DMS114 treated with DMSO at 0.1 percent for 48 hours (cell line): ENCODE measurements around the gene GPR18.
"Not testable (repeated sequence)": the region's sequence is repeated elsewhere in the genome, so short reads cannot be mapped to it uniquely, and the experiment has no call there.

Experiments
- DNase-seq: peaks from one replicate; lab custom pipeline; 2025; ENCODE audit not compliant: unreplicated experiment; lab: John Stamatoyannopoulos, UW

The GPR18 gene

DNA sequence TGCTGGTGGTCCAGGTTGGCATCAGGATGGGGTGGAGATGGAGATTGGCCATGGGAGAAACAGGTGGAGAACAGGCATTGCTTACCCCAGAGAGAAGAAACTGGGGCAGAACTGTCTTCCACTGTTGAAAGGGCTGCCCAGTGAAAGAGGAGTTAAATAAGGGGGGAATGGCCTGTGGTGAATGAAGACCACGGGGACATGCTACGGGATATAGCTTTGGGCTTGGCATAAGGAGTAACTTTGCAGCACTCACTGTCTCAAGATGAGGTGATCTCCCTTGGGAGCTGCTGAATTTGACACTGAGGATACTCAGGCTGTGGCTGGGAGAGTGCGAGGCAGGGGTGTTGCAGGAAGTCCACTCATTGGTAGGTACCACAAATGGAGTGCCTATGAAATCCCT, 10.6 kb upstream of the GPR18 start:
- DNase-seq, result no peak

DNA sequence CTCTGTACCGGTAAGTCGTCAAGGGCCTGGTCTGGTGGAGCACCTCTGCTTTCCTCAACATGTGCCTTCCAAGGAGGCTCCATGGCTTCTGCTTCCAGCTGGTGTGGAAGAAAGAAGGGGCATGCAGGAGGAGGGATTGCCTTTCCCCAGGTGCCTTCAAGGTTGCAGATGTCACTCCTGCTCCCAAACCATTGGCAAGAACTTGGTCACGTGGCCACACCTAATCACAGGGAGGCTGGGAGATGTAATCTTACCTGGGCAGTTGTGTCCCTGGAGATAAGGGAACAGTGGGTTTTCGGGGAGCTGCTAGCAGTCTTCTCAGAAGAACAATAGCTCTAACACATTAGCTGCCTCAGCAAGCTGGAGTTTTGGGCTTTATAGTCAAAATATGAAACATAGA, 9.7 kb upstream of the GPR18 start:
- no peak for DNase-seq

DNA sequence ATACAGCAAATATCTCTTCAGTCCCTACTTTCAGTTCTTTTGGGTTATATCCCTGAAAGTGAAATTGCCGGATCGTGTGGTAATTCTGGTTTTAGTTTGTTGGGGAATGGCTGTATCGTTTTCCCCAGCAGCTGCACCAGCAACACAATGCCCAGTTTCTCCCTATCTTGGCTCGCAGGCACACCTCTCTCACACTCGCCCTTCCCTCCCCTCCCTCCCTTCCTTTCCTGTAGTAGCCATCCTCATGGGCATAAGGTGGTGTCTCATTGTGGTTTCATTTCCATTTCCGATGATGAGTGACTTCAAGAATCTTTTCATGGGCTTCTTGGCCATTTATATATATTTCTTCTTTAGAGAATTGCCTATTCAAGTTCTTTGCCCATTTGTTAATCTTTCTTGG, 8.6 kb upstream of the GPR18 start:
- DNase-seq, result no peak

- peak; percentile 3 for DNase-seq
Measured at GRCh38 chr13:99265821-99266426, 7.7 kb upstream of the GPR18 start.

DNA sequence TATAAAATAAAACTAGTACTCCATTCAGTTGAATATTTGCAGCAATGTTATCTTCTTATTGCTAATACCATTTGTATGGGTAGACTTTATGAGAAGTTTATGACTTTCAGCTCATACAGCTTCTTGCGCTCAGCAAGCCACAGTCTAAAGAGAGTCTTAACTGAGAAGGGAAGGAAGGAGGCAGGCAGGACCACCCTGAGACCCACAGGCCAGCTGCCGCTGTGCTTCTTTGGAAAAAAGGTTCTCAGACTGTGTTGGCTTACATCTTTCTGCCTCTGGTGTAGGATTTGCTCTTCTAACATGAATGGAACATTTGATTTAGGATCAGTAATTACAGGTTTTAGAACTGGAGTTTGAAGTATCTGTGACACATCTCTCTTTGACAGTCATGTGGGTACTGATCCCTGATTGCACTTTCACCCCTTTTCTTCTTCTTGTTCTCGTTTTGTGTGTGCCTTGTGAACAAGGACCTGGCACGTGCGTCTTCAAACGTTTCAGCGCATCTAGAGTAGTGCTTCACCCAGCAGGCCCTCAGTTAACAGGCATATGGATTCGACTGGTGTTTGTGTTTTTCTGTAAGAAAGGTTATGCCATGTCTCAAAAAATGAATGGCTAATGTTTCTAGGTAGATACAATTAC, 7.1 kb upstream of the GPR18 start:
- no peak for DNase-seq

DNA sequence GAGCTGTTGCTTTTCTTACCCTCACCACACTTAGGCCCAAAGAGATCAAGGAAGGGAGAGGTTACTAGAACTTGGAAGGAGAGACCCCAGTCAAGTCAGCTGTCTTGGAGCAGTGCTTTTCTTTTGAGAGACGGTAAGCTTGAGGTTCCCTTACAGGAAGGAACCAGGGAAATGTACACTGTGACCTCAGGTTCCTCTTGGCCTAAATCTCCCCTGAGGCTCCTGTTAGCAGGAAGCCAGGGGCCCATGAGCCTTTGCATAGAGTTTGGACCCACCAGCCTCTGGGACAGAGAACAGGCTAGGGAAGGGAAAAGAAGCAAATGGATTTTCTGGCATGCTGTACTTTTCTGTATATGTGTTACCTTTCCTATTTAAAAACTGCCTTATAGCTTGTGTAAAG, 5.9 kb upstream of the GPR18 start:
- DNase-seq, result no peak

GRCh38 chr13:99263126-99263785, 5.1 kb upstream of the GPR18 start:
- no peak for DNase-seq

DNA sequence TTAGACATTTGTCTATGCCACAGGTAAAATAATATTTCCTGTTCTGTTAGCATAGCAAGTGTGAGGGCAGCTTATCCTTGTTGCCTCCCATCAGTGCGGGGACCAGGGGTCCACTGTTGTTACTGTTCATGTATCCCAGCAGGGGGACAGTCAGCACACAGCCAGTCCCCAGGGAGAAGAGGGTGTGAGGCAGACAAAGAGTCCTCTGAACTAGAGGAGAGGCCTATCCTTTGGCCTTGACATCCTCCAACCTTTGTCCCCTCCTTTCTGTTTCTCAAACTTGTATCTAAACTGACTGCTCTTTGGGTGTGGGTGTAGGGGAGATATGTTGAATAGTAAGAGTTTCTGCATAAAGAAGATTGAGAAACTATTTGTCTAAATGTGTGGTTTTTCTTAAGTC, 2.9 kb upstream of the GPR18 start:
- no peak for DNase-seq

DNA sequence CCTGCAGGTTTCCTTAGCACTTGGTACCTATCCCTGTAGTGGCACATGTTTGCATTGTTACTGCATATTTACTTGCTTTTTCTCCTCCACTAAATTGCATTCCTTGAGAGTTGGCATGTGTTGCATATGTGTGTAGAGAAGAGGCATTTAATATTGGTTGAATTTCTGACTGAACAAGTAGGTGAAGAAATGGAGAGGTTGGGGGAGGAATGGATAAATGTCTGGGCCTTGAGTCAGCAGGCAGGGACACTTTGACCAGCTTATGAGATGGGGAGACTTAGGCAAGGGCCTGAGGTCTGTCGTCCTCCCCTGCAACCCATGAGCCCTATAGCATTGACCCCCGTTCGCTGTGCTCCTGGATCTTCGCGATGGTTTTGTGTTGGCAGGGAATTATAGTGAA, 2.0 kb upstream of the GPR18 start:
- DNase-seq, result no peak

DNA sequence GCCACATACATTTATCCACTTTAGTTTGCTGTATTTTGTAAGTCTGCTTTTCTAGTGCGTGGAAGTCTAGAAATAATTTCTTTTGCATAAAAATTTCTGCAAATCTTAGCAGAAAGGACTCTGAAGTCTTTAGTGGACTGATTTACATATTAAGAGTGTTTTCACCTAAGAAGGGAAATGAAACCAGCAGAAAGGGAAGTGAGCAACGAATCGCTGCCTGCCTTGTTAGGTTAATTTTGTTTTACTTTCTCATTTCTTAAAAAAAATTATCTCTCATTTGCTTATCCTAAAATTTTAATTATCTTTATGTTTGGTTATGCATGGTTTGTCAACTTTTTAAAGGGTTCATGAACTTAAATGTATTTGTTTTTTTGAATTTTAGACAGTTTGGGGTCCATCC, 767 bp upstream of the GPR18 start:
- no peak for DNase-seq

DNA sequence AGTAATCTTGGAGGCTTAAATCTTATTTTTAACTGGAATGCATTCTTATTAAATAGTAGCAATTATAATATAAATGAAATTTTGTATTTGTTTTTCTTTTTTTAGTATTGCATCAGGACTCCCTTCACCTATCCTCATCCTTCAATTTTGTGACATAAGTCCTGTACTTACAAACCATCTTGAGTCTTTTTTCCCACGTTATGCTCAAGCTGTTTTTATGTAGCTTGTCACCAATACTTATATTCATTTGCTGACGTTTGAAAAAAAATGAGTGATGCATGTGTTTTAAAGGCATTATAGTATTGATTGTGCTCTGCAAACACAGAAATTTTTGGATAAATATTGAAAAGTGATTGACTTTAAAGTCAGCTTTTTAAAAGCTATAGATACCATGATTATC, 888 bp downstream of the GPR18 start:
- DNase-seq, result no peak

- no peak for DNase-seq
Measured at GRCh38 chr13:99256709-99257108, 1.5 kb downstream of the GPR18 start.

- no peak for DNase-seq
Measured at GRCh38 chr13:99256283-99256682, 1.9 kb downstream of the GPR18 start.

- DNase-seq, result no peak
Measured at GRCh38 chr13:99255271-99255670, 2.9 kb downstream of the GPR18 start.

DNA sequence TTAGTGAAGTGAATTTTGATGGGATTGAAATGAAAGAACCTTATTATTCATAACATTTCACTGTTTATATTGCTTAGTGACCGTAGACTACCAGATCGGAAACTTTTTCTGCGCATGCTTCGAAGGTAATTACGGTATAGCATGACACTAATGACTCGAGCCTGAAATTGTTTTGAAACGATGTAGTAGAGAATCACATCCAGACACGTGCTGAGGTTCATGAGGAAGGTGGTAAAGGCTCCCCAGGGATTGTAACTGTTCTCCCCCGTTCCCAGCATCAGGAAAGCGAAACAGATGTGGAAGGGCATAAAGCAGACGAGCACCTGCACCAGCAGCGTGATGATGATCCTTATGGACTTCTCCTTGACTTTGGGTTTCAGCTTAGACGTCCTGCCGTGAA, 3.3 kb downstream of the GPR18 start:
- DNase-seq, result no peak

- no peak for DNase-seq
Measured at GRCh38 chr13:99251921-99252320, 6.3 kb downstream of the GPR18 start.

DNA sequence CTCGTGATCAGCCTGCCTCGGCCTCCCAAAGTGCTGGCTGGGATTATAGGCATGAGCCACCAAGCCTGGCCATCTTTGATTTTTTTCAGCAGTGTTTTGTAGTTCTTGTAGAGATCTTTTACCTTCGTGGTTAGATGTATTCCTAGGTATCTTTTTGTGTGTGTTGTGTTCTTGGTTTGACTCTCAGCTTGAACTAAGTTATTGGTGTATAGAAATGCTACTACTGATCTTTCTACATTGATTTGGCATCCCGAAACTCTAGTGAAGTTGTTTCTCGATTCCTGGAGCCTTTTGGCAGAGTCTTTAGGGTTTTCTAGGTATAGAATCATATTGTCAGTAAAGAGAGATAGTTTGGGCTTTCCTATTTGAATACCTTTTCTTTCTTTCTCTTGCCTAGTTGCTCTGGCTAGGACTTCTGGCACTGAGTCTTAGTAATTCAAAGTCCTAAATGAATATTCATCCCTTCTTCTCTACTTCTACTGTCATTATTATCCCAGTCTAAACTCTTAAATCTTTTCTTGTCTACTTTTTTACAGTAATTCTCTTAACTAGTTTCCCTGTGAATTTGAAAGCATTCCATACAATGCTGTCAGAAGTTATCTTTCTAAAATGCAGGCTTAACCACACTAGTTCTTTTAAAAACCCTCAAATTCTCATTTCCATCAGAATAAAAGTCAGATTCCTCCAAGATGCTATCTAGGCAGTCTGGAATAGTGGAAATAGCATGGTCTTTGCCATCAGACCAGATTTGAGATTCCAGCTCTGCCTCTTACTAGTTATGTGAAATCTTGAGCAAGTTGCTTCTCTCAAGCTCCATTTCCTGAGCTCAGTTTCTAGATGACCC, 7.0 kb downstream of the GPR18 start:
- no peak for DNase-seq

DNA sequence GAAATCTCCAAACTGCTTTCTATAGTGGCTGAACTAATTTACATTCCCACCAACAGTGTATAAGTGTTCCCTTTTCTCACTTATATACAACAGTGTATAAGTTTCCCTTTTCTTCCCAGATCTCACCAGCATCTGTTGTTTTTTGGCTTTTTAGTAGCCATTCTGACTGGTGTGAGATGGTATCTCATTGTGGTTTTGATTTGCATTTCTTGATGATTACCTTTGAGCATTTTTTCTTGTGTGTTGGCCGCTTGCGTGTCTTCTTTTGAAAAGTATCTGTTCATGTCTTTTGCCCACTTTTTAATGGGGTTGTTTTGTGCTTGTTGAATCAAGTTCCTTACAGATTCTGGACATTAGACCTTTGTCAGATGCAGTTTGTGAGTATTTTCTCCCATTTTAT, 8.6 kb downstream of the GPR18 start:
- not testable (repeated sequence) for DNase-seq

DNA sequence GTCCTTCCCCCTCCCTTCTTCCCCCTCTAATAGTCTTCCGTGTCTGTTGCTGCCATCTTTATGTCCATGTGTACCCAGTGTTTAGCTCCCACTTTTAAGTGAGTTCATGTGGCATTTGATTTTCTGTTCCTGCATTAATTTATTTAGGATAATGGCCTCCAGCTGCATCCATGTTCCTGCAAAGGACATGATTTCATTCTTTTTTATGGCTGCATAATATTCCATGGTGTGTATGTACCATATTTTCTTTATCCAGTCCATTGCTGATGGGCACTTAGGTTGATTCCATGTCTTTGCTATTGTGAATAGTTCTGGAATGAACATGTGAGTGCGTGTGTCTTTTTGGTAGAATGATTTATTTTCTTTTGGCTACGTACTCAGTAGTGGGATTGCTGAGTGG, 9.0 kb downstream of the GPR18 start:
- not testable (repeated sequence) for DNase-seq

DNA sequence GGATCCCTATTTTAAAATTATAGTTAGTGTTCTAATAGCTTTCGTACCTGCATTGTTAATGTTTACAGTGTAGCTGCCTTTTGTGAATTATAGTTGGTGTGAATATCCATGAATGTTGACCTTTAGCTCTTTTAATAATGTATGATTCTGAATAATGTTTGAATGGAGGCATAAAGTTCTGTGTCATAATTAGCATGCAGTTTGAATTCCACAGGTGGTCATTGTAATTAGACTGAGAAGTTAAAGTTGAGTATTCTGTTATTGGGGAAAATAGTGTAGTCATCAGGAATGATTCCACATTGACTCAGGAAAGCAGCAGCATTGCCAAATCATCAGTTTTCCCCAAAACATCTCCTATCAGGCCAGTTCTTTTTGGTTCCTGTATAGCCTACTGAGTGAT, 12.1 kb downstream of the GPR18 start:
- no peak for DNase-seq

DNA sequence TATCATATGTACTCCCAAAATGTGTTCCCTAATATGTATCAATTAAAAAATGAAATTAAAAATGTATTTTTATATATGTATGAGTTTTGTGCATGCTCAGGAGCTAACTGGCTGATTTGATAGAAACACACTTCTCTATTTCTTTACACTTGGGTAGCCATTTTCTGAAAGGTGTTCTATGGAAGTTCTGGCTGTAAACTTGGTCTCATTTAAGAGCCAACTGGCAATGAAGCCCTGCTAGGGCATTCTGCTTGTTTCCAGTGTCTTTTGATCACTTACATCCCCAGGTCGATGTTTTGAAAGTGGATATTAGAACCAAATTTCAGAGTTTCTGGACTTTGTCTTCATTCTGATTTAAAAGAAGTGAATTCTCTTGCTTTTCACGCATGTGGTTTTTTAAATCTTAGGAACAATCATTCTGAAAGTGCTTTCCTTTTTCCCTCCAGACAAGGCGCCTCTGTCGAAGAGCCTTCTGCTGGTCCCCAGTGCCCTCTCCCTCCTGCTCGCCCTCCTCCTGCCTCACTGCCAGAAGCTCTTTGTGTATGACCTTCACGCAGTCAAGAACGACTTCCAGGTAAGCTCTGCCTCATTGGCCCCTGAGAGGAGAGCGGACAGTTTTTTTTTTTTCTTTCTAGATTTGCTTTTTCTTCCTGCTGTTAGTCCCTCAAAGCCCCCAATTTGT, 20.1 kb downstream of the GPR18 start:
- no peak for DNase-seq
